GM04503 (cell line): ENCODE results near the gene PRKCG.

Experiments
- DNase-seq: peaks from one replicate; pipeline ENCODE4 v3.0.0-alpha.2; 2012; ENCODE audit warnings: low read depth

The PRKCG gene

DNA sequence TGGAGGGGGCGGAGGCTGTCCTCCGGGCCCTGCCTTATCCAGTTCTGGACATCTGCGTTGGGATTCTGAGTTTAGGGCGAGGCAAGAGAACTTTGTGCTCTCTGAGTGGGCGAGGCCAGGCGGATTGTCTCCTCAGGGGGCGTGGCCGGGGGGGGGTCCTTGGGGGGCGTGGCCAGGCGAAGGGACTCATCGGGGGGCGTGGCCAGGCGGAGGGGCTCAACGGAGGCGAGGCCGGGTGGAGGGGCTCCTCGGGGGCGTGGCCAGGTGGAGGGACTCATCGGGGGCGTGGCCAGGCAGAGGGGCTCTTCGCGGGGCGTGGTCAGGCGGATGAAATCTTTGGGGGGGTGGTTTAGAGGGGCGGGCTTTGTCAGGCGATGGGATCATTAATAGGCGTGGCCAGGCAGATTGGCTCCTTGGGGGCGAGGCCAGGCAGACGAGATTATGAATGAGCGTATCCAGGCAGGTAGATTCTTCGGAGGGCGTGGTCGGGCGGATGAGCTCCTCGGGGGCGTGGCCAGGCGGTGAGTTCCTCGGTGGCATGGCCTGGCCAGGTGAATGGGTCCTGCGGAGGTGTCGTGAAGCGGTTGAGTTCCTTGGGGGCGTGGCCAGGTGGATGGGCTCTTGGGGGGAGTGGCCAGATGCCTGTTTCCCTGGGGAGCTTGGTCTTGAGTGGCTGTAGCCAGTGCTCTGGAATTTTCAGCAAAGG lies 16.8 kb downstream of the PRKCG start:
- no peak for DNase-seq

DNA sequence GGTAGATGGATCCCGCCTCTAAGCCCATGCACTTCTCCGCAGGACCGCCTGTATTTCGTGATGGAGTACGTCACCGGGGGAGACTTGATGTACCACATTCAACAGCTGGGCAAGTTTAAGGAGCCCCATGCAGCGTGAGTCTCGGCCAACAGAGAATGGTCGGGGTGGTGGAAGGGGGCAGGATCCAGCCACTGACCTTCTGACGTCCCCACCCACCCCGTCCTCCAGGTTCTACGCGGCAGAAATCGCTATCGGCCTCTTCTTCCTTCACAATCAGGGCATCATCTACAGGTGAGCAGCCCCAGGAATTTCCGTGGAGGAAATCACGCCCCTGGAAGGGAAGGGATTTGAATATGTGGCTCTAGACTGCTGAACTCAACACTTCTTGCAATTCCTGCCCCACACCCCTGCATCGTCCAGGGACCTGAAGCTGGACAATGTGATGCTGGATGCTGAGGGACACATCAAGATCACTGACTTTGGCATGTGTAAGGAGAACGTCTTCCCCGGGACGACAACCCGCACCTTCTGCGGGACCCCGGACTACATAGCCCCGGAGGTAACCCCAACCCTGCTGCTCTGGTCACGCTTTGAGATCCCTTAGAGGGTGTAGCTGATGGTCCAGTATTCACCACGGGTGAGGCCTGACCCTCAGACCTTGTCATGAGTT lies 18.3 kb downstream of the PRKCG start:
- DNase-seq: no peak

DNA sequence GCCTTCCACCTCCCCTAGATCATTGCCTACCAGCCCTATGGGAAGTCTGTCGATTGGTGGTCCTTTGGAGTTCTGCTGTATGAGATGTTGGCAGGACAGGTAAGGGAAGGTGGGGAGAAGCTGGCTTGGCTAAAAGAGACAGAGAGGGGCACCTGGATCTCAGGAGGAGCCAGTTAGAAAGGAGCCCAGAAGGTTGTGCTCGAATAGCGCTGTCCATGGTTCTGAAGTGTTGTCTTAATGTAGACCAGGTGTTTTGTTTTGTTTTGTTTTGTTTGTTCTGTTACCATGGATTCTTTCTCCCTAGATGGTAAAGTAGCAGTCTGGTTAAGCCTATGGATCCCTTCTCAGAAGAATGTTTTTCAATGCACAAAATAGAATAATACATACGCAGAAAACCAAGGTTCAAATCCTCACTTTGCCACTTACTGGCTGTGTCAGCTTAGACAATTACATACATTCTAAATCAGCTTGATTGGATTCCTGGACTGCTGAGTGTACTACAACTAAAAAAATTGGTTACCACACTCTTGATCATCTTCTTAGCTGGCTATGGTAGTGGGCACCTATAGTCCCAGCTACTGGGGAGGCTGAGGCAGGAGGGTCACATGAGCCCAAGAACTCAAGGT lies 21.2 kb downstream of the PRKCG start:
- no peak for DNase-seq

DNA sequence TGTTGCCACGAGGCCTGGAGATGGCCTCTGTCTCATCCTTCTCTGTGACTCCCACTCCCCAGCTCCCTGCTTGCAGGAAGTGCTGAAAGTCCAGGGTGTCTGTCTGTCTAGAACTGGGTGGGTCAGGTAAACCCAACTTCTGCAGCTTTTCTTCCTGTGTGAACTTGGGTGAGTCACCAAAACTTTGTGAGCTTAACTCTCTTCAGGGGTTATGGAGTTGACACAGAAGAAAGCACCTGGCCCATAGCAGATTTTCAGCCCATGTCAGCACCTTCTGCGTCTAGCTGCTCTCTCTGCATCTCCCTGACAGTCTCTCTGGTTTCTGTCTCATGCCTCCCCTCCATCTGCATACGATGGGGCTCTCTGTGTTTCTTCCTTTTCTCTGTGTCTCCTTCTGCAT lies 22.9 kb downstream of the PRKCG start:
- no peak for DNase-seq

DNA sequence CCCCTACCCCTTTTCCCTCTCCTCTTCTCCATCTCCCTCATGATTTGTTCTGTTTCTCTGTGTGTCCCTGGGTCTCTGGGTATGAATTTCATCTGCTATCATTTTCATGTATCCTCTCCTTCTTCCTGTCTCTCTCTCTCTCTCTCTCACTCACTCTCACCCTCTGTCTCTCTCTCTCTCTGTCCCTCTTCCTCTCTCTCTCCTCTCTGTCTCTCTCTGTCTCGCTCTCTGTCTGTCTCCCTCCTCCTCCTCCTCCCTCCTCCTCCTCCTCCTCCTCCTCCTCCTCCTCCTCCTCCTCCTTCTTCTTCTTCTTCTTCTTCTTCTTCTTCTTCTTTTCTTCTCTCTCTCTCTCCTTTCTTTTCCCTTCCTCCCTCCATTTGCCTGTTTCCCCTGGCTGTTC lies 23.8 kb downstream of the PRKCG start:
- DNase-seq: no peak

DNA sequence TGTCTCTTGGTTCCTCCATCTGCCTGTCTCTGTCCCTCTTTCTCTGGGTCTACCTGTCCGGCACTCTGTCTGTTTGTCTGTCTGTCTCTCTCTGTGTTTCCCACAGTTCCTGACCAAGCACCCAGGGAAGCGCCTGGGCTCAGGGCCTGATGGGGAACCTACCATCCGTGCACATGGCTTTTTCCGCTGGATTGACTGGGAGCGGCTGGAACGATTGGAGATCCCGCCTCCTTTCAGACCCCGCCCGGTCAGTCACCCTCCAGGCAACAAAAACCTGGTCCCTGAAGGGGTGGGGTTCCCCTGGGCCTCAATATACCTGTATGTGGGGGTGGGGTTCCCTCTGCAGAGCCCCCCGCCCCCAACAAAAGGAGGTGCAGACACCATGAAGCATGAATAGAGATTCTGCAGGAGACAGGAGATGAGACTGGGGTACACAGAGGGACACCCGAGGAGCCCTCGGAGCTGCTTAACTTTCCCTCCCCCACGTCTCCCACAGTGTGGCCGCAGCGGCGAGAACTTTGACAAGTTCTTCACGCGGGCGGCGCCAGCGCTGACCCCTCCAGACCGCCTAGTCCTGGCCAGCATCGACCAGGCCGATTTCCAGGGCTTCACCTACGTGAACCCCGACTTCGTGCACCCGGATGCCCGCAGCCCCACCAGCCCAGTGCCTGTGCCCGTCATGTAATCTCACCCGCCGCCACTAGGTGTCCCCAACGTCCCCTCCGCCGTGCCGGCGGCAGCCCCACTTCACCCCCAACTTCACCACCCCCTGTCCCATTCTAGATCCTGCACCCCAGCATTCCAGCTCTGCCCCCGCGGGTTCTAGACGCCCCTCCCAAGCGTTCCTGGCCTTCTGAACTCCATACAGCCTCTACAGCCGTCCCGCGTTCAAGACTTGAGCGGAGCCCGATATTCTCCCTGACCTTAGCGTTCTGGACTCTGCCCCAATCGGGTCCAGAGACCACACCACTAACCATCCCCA lies 24.5 kb downstream of the PRKCG start:
- no peak for DNase-seq

DNA sequence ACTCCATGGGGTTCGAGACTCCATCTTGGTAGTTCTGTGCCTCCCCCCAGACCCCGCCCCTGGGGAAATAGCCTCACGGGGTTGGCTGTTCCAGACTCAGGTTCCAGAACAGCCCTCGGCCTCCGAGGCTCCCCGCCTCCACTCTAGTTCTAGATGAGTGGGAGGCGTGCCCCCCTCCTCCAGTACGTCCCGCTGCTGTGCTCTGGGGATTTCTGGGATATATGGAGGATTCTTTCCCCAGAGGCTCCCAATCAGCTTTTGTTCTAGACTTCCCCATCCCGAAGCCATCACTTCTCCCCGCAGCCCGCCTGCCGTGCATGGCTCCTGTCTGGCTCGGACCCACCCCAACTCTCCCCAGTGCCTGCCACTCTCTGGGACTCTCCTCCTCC lies 25.2 kb downstream of the PRKCG start:
- no peak for DNase-seq

DNA sequence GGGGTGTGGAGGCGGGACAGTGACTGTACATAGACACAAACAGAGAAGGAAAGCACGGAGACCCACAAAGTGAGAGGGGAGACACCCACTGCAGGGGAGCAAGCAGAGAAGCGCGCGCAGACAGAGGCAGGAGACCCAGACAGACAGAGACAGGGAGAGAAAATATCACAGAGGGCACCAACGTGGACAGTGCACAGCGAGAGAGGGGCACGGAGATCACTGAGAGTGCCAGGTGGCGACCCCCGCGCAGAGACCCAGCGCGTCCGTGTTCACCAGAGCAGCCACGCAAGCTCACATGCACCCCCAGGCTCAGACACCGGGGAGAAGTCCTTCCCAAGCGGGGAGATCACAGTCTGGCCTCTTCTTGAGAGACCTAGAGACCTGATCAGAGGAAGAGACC lies 25.7 kb downstream of the PRKCG start:
- no peak for DNase-seq

DNA sequence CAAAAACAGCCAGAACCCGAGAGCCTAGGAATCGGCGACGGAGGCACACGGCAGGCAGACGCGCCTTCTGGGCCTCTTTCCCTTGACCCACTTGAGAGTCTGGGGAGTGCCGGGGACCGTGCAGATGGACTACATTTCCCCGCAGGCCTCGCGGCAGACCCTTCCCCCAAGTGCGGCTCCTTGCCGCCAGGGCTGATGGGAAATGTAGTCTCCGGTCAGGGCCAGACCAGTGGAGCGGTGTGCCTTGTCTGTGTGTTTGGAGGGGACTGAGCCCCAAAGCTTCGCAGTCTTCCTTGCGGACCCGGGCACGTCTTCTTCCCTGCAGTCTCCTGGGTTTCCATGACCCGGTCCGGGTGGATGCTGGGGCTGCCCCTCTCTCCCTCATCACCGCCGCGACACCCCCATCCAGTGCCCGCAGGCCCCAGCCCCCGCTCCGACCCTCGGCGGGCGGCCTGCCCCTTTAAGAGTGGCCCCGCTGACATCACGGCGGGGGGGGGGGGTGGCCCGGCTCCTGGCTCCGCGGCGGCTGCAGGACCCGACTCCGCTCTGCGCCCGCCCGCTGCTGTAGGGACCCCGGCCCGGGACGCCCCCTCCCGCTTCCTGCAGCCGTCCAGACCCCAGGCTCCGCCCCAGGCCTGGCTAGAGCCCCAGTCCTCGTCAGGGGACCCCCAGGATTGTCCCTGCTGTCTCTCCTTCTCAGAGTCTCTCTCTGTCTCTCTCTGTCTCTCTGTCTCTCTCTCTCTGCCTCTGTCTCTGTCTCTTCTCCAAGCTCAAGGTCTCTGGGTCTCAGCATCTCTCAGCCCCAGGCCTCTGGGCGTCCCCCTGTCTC lies 26.3 kb downstream of the PRKCG start:
- DNase-seq: no peak

DNA sequence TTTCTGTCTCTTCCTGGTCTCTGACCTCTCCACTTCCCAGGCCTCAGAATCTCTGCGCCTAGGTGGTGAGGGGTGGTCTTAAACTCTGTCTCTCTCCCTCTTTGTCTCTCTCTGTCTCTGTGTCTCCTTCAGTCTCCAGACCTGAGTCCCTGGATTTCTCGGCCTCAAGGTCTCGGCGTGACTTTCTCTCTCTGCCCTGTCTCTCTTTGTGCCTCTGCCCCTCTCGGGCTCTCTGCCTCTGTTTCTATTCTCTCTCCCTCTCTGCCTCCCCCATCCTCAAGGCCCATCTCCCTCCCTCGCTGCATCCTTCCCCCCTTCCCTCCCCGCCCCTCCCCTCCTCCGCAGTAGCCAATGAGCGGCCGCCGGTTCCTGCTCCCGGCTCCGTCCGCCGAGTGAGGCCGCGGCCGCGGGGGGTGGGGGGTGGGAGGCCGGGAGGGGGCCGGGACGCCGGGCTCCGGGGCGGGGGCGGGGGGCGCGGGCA lies 27.0 kb downstream of the PRKCG start, which contains the start of gene CACNG7:
Gene CACNG7 (plus strand): TSS at position 344 of the 481 bp plus-strand sequence. CDS start 3,554 bp downstream, outside the sequence.
- no peak for DNase-seq

DNA sequence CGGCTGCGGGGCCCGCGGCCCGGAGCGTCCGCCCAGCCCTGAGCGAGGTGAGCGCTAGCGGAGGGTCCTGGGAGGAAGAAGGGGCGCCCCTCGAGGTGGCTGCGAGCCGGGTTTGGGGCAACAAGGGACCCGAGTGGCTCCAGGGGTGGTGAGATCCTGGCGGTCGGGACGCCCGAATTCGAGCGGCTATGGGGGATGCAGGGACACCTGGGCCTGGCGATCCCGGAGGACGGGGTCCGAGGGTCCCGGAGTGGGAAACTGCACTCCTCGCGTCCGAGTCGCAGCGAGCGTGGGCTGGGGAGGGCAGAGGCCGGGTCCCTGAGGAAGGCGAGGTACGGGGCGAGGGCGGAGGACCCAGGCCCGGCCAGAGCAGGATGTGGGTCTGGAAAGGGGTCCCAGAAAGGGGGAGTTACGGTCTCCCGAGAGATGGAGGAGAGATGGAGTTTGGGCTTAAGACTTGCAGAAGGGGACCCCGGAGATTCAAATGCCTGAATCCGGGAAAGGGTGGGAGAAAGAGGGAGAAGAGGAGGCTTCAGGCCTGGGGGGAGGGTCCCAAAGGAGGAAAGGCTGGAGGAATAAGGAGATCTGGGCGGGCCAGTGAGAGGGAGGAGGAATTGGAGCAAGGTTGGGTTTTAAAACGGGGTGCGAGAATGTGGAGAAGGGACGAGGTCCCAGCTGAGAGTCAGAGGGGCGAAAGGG lies 27.6 kb downstream of the PRKCG start:
- no peak for DNase-seq

DNA sequence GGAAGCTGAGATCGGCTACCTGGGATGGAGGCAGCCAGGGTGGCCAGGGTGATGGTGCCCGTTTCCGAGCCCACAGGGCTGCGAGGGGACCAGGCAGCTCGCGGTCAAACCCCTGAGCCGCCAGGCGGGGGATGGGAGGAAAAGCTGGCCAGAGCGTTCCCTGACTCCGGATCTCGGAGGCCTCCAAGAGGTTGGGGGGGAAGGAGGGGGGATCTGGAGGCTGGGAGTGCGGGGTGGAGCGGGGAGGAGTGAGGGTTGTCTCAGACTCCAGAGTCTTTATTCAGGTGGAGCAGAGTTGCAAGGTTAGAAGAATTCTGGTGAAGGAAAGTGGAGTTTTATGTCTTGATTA lies 28.1 kb downstream of the PRKCG start:
- no peak for DNase-seq

DNA sequence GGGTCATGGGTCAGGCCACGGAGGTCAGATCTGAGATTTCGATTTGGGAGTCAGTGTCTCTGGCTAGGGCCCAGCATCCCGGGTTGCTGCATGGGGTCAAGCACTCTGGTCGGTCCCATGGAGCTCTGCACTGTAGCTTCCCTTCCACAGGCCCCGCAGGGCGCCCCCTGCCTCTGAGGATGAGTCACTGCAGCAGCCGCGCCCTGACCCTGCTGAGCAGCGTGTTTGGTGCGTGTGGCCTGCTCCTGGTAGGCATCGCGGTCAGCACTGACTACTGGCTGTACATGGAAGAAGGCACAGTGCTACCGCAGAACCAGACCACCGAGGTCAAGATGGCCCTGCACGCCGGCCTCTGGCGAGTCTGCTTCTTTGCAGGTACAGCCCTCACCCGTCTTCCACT lies 30.7 kb downstream of the PRKCG start:
- no peak for DNase-seq

DNA sequence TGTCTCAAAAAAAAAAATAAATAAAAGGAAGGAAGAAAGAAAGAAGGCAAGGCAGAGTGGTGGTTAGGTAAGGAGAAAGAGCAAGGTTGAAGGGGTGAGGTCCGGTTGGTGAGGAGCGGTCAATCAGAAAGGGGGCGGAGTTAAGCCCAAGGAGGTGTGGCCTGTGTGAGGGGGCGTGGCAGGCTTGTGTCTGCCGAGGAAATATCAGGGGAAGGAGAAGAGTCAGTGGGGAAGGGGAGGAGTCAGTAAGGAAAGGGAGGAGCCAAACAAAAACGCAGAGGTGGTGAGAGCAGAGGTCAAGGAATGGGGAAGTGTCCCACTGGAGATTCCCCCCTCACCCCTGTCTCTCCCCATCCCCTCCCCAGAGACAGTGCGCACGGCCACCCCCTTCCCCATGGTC lies 33.0 kb downstream of the PRKCG start:
- no peak for DNase-seq

DNA sequence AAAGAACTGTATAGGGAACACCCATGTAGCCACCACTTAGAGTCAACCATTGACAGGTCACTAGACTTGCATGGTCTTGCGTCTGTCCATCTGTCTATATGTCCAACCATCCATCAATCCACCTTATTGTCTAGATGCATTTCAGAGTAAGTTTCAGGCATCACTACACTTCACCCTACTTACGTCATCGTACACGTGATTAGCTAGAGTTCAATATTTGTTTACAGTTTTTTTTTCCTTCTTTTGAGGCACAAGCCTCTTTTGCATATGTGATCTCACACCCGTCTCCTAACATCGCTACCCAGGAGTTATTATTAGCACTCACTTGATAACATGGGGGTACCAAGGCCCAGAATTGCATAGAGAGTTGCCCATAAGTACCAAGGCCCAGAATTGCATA lies 34.0 kb downstream of the PRKCG start:
- DNase-seq: no peak

DNA sequence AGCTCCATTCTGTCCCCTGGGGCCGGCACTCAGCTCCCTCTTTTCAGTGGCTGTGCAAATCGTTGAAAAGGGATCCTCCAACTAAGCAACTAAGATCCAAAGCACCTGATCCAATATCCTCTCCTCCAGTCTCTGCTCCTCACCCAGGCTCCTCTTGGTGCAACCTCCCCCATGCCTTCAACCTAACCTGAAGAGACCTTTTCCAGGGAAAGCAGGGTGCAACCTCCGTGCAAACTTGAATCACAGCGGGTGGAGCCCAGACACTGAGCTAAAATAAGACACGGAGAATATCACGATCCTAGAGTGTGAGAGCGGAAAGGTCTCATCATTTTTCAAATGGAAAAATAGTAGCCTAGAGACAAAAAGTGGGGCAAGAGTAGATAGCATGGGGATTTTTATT lies 35.4 kb downstream of the PRKCG start:
- DNase-seq: no peak

DNA sequence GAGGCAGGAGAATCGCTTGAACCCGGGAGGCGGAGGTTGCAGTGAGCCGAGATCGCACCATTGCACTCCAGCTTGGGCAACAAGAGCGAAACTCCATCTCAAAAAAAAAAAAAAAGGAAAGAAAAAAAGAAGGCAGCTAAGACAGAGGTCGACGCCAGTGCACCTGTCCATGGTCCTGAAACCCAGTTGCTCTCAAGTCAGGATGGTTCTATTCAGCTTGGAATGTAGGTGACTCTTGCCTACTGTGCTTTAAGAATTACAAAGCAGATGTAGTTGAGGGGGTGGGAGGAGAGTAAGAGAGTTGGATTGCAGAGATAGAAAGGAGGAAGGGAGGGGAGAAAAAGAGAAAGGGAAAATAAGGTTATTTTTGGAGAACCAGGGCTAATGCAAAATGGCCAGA lies 45.7 kb downstream of the PRKCG start:
- no peak for DNase-seq

DNA sequence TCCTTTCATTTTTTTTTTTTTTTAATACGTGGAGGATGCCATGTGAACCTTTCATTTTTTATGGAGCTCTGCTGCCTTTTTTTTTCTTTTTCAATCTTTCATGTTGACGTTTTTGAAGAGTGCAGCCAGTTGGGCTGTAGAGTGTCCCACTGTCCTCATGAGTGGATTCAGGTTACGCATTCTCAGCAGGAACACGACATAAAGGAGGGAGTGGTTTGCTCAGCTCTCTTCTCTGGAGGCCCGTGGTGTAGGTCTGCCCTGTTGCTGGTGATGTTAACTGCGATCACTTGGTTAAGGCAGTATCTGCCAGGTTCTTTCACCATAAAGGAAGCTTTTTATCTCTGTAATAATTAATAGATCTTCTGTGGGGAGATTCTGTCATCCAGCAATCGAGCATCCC lies 54.0 kb downstream of the PRKCG start:
- DNase-seq: no peak

DNA sequence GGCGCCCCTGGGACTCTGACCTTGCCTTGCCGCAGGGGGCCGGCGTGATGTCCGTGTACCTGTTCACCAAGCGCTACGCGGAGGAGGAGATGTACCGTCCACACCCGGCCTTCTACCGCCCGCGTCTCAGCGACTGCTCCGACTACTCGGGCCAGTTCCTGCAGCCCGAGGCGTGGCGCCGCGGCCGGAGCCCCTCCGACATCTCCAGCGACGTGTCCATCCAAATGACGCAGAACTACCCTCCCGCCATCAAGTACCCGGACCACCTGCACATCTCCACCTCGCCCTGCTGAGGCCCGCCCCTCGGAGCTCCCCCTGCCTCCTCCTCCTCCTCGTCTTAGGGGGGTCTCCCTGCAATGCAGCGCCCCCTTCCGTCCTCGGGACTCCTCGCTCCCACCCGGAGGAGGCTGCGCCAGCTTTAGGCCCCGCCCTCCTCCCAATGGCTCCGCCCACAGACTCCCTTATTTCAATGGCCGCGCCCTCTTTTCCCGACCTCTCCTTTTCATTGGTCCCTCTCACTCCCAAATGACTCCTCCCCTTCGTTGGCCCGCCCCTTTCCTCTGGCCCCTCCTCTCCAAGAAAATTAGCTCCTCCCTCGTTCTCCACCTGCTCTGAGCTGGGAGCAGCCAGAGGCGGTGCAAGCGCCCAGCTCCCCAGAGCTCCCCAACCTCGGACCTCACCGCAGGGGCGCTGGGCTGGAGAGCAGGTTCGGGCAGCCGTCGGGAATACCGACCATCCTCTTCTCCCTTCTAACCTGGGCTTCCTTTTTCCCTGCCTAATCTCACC lies 60.2 kb downstream of the PRKCG start:
- no peak for DNase-seq

DNA sequence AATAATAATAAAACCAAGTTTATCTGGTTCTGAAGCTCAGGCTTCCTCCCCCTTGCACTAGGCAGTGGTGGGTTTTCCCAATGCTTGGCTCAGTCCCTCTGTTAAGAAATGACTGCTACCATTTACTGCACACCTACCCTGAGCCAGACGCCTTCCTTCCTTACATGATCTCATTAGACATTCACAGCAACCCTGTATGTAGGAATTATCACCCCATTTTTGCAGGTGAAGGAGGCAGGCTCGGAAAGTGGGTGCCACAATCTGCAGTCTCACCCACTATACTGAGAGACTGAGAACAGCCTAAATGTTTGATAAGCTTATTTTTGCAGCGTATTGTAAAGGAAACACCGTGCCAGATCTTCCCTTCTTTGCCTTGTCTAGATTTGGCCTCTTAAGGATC lies 62.4 kb downstream of the PRKCG start:
- DNase-seq: no peak
